IMR-90 (cell line): ENCODE measurements around the gene HSPB7. TPM values are rescaled to one million over a fixed set of nuclear protein-coding genes. Genes with fewer than 3 reads are reported as not detected.
"Not testable (repeated sequence)": the region's sequence is repeated elsewhere in the genome, so short reads cannot be mapped to it uniquely, and the experiment has no call there.

Experiments
- ATAC-seq: fragments of 200-7000 bp; cut with Tn5 transposase; 2 replicates; pipeline ENCODE4 v1.9.1; 2020; ENCODE audit warnings: low read depth, mild to moderate bottlenecking, moderate library complexity
- BruUV-seq: library from RNA; stranded (reverse); fragments of 400-500 nt; replicated peaks from 2 replicates; lab custom pipeline; 2021; lab: Mats Ljungman, UMichigan
- CTCF ChIA-PET: fragments of 300-600 bp; formaldehyde crosslinking; extraction: SDS; loops from one replicate; lab custom pipeline; 2021; ENCODE audit warnings: antibody characterized with exemption; lab: Yijun Ruan, JAX
- POLR2A ChIA-PET: fragments of 300-600 bp; sonication (Branson Sonifier 250); formaldehyde crosslinking; loops from one replicate; lab custom pipeline; 2022; ENCODE audit warnings: antibody characterized with exemption; ENCODE audit not compliant: unreplicated experiment; lab: Charles Lee
- DNase-seq: peaks from one replicate; pipeline ENCODE4 v3.0.0; 2013
- H2AFZ ChIP-seq: replicated peaks from 2 replicates; pipeline ENCODE3; 2013; ENCODE audit warnings: low read length, mild to moderate bottlenecking; ENCODE audit not compliant: poor library complexity
- H2AK5ac ChIP-seq: 2 replicates; pipeline ENCODE4 v1.6.1; 2013; ENCODE audit warnings: low read depth, low read length, inconsistent platforms
- H2AK9ac ChIP-seq: replicated peaks from 2 replicates; pipeline ENCODE3; 2013; ENCODE audit warnings: mild to moderate bottlenecking, low read depth, low read length, moderate library complexity; ENCODE audit not compliant: poor library complexity
- H2BK120ac ChIP-seq: 2 replicates; pipeline ENCODE4 v1.6.1; 2013; ENCODE audit warnings: low read depth, low read length, inconsistent platforms
- H2BK15ac ChIP-seq: 3 replicates; pipeline ENCODE4 v1.6.1; 2013; ENCODE audit warnings: low read depth, low read length, inconsistent platforms
- H2BK20ac ChIP-seq: 2 replicates; pipeline ENCODE4 v1.6.1; 2013; ENCODE audit warnings: low read depth, mild to moderate bottlenecking, inconsistent platforms, low read length, moderate library complexity
- H2BK5ac ChIP-seq: 2 replicates; pipeline ENCODE4 v1.6.1; 2013; ENCODE audit warnings: mild to moderate bottlenecking, low read depth, low read length, inconsistent platforms; ENCODE audit not compliant: poor library complexity, severe bottlenecking
- H3K14ac ChIP-seq: replicated peaks from 2 replicates; pipeline ENCODE4 v1.6.1; 2013; ENCODE audit warnings: low read depth, low read length, inconsistent platforms
- H3K18ac ChIP-seq: 2 replicates; pipeline ENCODE4 v1.6.1; 2013; ENCODE audit warnings: low read depth, low read length, control low read depth
- H3K23ac ChIP-seq: 2 replicates; pipeline ENCODE4 v1.6.1; 2013; ENCODE audit warnings: low read depth, low read length, inconsistent platforms
- H3K27ac ChIP-seq: 2 replicates; pipeline ENCODE4 v1.5.1; 2013; ENCODE audit warnings: mild to moderate bottlenecking, control low read depth, low read length; ENCODE audit not compliant: insufficient read depth
- H3K27me3 ChIP-seq: 2 replicates; pipeline ENCODE4 v1.6.1; 2013; ENCODE audit warnings: low read length; ENCODE audit not compliant: control insufficient read depth, insufficient read depth
- H3K36me3 ChIP-seq: 2 replicates; pipeline ENCODE4 v1.6.1; 2013; ENCODE audit warnings: low read length, mixed read lengths; ENCODE audit not compliant: control insufficient read depth, insufficient read depth
- H3K4ac ChIP-seq: 2 replicates; pipeline ENCODE4 v1.6.1; 2013; ENCODE audit warnings: low read depth, low read length, inconsistent platforms
- H3K4me1 ChIP-seq: 2 replicates; pipeline ENCODE4 v1.6.1; 2013; ENCODE audit warnings: low read length, mixed read lengths; ENCODE audit not compliant: control insufficient read depth, insufficient read depth
- H3K4me2 ChIP-seq: 2 replicates; pipeline ENCODE4 v1.6.1; 2013; ENCODE audit warnings: low read depth, mild to moderate bottlenecking, control low read depth, low read length, moderate library complexity
- H3K4me3 ChIP-seq: 2 replicates; pipeline ENCODE4 v1.5.1; 2013; ENCODE audit warnings: low read depth, mild to moderate bottlenecking, control low read depth, low read length, moderate library complexity; ENCODE audit not compliant: insufficient read depth
- H3K56ac ChIP-seq: 2 replicates; pipeline ENCODE4 v1.6.1; 2013; ENCODE audit warnings: low read length, inconsistent platforms; ENCODE audit not compliant: insufficient read depth; ENCODE audit errors: extremely low read depth
- H3K79me1 ChIP-seq, 2 experiments: 2 replicates each; pipeline ENCODE4 v1.6.1; 2013; ENCODE audit warnings: low read length in 2 of 2, inconsistent platforms in 1 of 2, low read depth in 1 of 2
- H3K9ac ChIP-seq: 2 replicates; pipeline ENCODE4 v1.6.1; 2013; ENCODE audit warnings: low read depth, low read length, control low read depth
- H3K9me1 ChIP-seq: 2 replicates; pipeline ENCODE4 v1.6.1; 2013; ENCODE audit warnings: low read length, inconsistent platforms; ENCODE audit not compliant: insufficient read depth
- H3K9me3 ChIP-seq: 2 replicates; pipeline ENCODE4 v1.6.1; 2013; ENCODE audit warnings: low read length; ENCODE audit not compliant: control insufficient read depth, insufficient read depth
- H4K20me1 ChIP-seq: 2 replicates; pipeline ENCODE4 v1.6.1; 2013; ENCODE audit warnings: low read length, inconsistent platforms; ENCODE audit not compliant: insufficient read depth
- H4K5ac ChIP-seq: 2 replicates; pipeline ENCODE4 v1.6.1; 2013; ENCODE audit warnings: mild to moderate bottlenecking, low read depth, low read length, control low read depth
- H4K8ac ChIP-seq, 2 experiments: 2 replicates each; pipeline ENCODE4 v1.6.1; 2013; ENCODE audit warnings: low read depth in 2 of 2, low read length in 2 of 2, control low read depth in 1 of 2, inconsistent platforms in 1 of 2
- H4K91ac ChIP-seq: 2 replicates; pipeline ENCODE4 v1.6.1; 2013; ENCODE audit warnings: low read depth, low read length, inconsistent platforms; ENCODE audit not compliant: insufficient read depth
- RFX5 ChIP-seq: IDR thresholded peaks from 2 replicates; pipeline ENCODE4 v1.8.0; 2012; ENCODE audit warnings: low read depth, mild to moderate bottlenecking, low read length, moderate library complexity
- WGBS, 2 experiments: methylation state at CpG; one replicate each; pipeline versions ENCODE4 v1.1.5 to v1.1.7; 2013; ENCODE audit warnings: missing lambda C conversion rate in 2 of 2; ENCODE audit not compliant: insufficient read length in 1 of 2; ENCODE audit errors: extremely low coverage in 2 of 2; 5-methylcytosine and 5-hydroxymethylcytosine counted together
- dilution Hi-C: fragments of 300-500 bp; cut with HindIII; formaldehyde crosslinking; loops from one replicate; pipeline ENCODE4 v1.14.3; 2018; ENCODE audit warnings: low sequenced_read_pairs; ENCODE audit not compliant: unreplicated experiment
- in situ Hi-C: fragments of 300-500 bp; cut with MboI; formaldehyde crosslinking; loops from 3 replicates; pipeline ENCODE4 v1.14.3; 2019; ENCODE audit warnings: low sequenced_read_pairs, inconsistent platforms, mixed read lengths
- intact Hi-C: fragments of 100-400 bp; cut with micrococcal nuclease; formaldehyde crosslinking; loops from 2 replicates; pipeline ENCODE4 v1.10.0; 2022
- polyA plus RNA-seq, 3 experiments: library from polyadenylated mRNA; depleted of rRNA; stranded (reverse); fragments of >200 nt; gene quantifications; 2 replicates each; pipeline ENCODE4 v1.2.3, GENCODE V29; 2012; ENCODE audit warnings: low replicate concordance in 1 of 3
- total RNA-seq: library from RNA; depleted of rRNA; stranded (reverse); fragments of >200 nt; gene quantifications from 2 replicates; pipeline ENCODE4 v1.2.3, GENCODE V29; 2012

HSPB7 gene
- total and polyA plus RNA-seq, 2 of the 4 experiments (the other 2 are of a cell fraction) = 0.54 to 3.0 TPM

DNA sequence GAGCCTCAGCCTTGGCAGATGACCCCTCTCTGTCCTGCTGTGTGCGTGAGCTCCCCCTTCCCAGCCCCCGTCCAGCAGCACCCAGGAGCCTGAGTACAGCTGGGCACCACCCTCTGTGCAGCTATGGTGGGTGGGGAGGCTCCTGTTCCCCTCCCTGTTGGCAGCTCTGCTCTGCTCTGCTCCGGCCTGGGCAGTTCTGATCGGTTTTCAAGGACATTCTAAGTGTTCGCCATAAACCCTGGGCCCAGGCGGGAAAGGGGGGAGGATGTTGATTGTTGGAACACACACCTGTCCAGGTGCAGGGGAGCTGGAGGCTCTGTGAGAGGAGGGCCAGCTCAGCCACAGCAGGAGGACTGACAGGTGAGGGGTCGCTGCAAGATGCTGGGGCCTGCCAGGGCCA lies 25.7 kb upstream of the HSPB7 start, which contains the start of gene CLCNKB:
Gene CLCNKB (plus strand): TSS at position 262 of the 400 bp plus-strand sequence. CDS start 711 bp downstream, outside the sequence.
- intact Hi-C loops = no loop called here
- no peak for TF ChIP-seq RFX5
- DNase-seq (no peak), ATAC-seq (no peak)
- no peaks in the 10 kb centered on the region for H3K9me3 ChIP-seq
- no peak within 1 kb of the TSS for H2AK9ac ChIP-seq
- H2BK20ac ChIP-seq = no peak within 1 kb of the TSS
- H2BK15ac ChIP-seq = no peak within 1 kb of the TSS
- no peak within 1 kb of the TSS for H3K27ac ChIP-seq
- H3K4me3 ChIP-seq = no peak within 1 kb of the TSS
- no peaks in the 10 kb centered on the region for H3K36me3 ChIP-seq
- ChIA-PET POLR2A (no interaction called here), CTCF (no interaction called here)
- no peak within 1 kb of the TSS for H3K23ac ChIP-seq
- H4K91ac ChIP-seq = no peak within 1 kb of the TSS
- H3K27me3 ChIP-seq = peaks cover 39% of the 10 kb centered on the region
- H3K9ac ChIP-seq = no peak within 1 kb of the TSS
- WGBS, 2 experiments = 80% methylated on average over 1 of the region's 7 CpGs; no CpG with 5 or more reads in 1 of the 2 experiments
- no peak within 1 kb of the TSS for H2AK5ac ChIP-seq
- H4K5ac ChIP-seq = no peak within 1 kb of the TSS
- H3K4me1 ChIP-seq = no peaks in the 10 kb centered on the region
- no peaks in the 10 kb centered on the region for H3K9me1 ChIP-seq
- H3K56ac ChIP-seq = no peak within 1 kb of the TSS
- no peak within 1 kb of the TSS for H3K18ac ChIP-seq
- no peak within 1 kb of the TSS for H2AFZ ChIP-seq
- no peak within 1 kb of the TSS for H3K4ac ChIP-seq
- in situ Hi-C loops = no loop called here
- no TSS peak for BruUV-seq
- H3K4me2 ChIP-seq = no peak within 1 kb of the TSS
- no peak within 1 kb of the TSS for H4K8ac ChIP-seq
- no peak within 1 kb of the TSS for H2BK5ac ChIP-seq
- H3K14ac ChIP-seq = no peak within 1 kb of the TSS
- H3K79me1 ChIP-seq = no peaks in the 10 kb centered on the region
- H2BK120ac ChIP-seq = no peak within 1 kb of the TSS
- H4K20me1 ChIP-seq = no peaks in the 10 kb centered on the region
- dilution Hi-C loops = no loop called here

DNA sequence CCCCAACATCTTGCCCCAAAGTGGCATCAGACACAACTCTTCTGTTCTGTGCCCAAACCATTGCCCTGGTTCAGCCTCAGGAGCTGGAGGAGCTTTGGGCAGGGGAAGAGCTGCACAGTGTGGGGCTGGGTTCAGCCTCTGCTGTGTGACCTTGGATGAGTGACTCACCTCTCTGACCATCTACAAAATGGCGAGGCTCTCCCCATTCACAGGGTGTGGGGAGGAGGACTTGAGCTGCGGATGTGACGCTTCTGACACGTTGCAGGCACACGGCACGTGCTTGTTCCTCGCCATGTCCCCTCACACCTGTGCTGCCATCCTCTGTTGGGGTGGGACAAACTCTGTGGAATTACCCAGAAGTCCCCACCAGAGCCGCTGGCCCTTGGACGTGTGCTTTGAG lies 24.8 kb upstream of the HSPB7 start:
- H3K27me3 ChIP-seq = peaks cover 40% of the 10 kb centered on the region
- H2BK120ac ChIP-seq, H3K4ac ChIP-seq, H3K9me3 ChIP-seq, H4K8ac ChIP-seq, intact Hi-C loops, H2BK5ac ChIP-seq, H3K36me3 ChIP-seq, H3K56ac ChIP-seq, H3K27ac ChIP-seq, H3K9me1 ChIP-seq, H3K23ac ChIP-seq, dilution Hi-C loops, DNase-seq, H4K5ac ChIP-seq, H2BK20ac ChIP-seq, H3K18ac ChIP-seq, H2AK5ac ChIP-seq, CTCF ChIA-PET, H3K14ac ChIP-seq, H3K79me1 ChIP-seq, POLR2A ChIA-PET, BruUV-seq, H4K91ac ChIP-seq, H3K4me1 ChIP-seq, H4K20me1 ChIP-seq, H3K9ac ChIP-seq, H2BK15ac ChIP-seq, in situ Hi-C loops, H3K4me2 ChIP-seq, H3K4me3 ChIP-seq, H2AK9ac ChIP-seq, H2AFZ ChIP-seq: not testable (repeated sequence)
- no CpG with 5 or more reads among the region's 9 CpGs for WGBS, 2 experiments
- ATAC-seq = peak; percentile 53
